CD14-positive monocyte (primary cell): Measurements from ENCODE around the gene PCDH10. TPM values are rescaled to one million over a fixed set of nuclear protein-coding genes. Genes with fewer than 3 reads are reported as not detected.

Source experiments
- DNase-seq, 3 donors: peaks; one replicate each; pipeline ENCODE4 v3.0.0-alpha.2; 2011 to 2022
- H2AFZ ChIP-seq: 2 replicates; pipeline ENCODE4 v1.6.0; 2012; ENCODE audit warnings: mild to moderate bottlenecking, low read depth, low read length, inconsistent platforms; ENCODE audit not compliant: insufficient read depth, poor library complexity, severe bottlenecking
- H3K27ac ChIP-seq, 2 donors: 1 replicate in 1 of 2; 2 replicates in 1 of 2; pipeline ENCODE4 v1.5.1; 2012 to 2013; ENCODE audit warnings: low read length in 2 of 2, control low read depth in 1 of 2, inconsistent platforms in 1 of 2, low read depth in 1 of 2, mild to moderate bottlenecking in 1 of 2
- H3K27me3 ChIP-seq, 2 donors: one replicate each; pipeline versions ENCODE4 v1.6.0 to v1.6.1; 2011 to 2013; ENCODE audit warnings: low read length in 2 of 2; ENCODE audit not compliant: control insufficient read depth in 2 of 2, insufficient read depth in 2 of 2
- H3K36me3 ChIP-seq, 2 donors: replicated peaks in 1 of 2; 1 replicate in 1 of 2; 2 replicates in 1 of 2; pipeline versions ENCODE4 v1.5.1 to v1.6.1; 2012 to 2013; ENCODE audit warnings: low read length in 2 of 2, control low read depth in 1 of 2, inconsistent platforms in 1 of 2, mild to moderate bottlenecking in 1 of 2; ENCODE audit not compliant: insufficient read depth in 2 of 2, control insufficient read depth in 1 of 2
- H3K4me1 ChIP-seq, 2 donors: 1 replicate in 1 of 2; 2 replicates in 1 of 2; pipeline versions ENCODE4 v1.5.1 to v1.6.1; 2012 to 2013; ENCODE audit warnings: low read length in 2 of 2, control low read depth in 1 of 2, inconsistent platforms in 1 of 2, mild to moderate bottlenecking in 1 of 2, moderate library complexity in 1 of 2; ENCODE audit not compliant: insufficient read depth in 2 of 2, control insufficient read depth in 1 of 2
- H3K4me2 ChIP-seq: replicated peaks from 2 replicates; pipeline ENCODE3; 2012; ENCODE audit warnings: low read length, moderate library complexity, mild to moderate bottlenecking; ENCODE audit not compliant: poor library complexity, severe bottlenecking; ENCODE audit errors: extremely low read depth
- H3K4me3 ChIP-seq, 3 experiments: fragments of 200-600 bp in 1 of 3; sonication (generic) in 1 of 3; replicated peaks in 1 of 3; 1 replicate in 2 of 3; 2 replicates in 1 of 3; pipeline ENCODE4 v1.5.1; 2011 to 2013; ENCODE audit warnings: low read length in 3 of 3, mild to moderate bottlenecking in 3 of 3, control low read depth in 2 of 3, low read depth in 2 of 3, inconsistent platforms in 1 of 3, moderate library complexity in 1 of 3
- H3K79me2 ChIP-seq: 2 replicates; pipeline ENCODE4 v1.6.0; 2012; ENCODE audit warnings: mild to moderate bottlenecking, control low read depth, inconsistent platforms, low read length, moderate library complexity; ENCODE audit not compliant: insufficient read depth
- H3K9ac ChIP-seq: 2 replicates; pipeline ENCODE4 v1.6.0; 2017; ENCODE audit warnings: low read length, mild to moderate bottlenecking; ENCODE audit not compliant: insufficient read depth, poor library complexity, severe bottlenecking
- H3K9me3 ChIP-seq, 2 donors: replicated peaks in 1 of 2; 1 replicate in 1 of 2; 2 replicates in 1 of 2; pipeline versions ENCODE4 v1.5.1 to v1.6.1; 2012 to 2013; ENCODE audit warnings: low read length in 2 of 2, control low read depth in 1 of 2; ENCODE audit not compliant: control insufficient read depth in 1 of 2, insufficient read depth in 1 of 2
- H4K20me1 ChIP-seq: 2 replicates; pipeline ENCODE4 v1.6.0; 2012; ENCODE audit warnings: mild to moderate bottlenecking, low read length, control low read depth, moderate library complexity; ENCODE audit not compliant: insufficient read depth
- H3K27ac Mint-ChIP-seq, 7 donors: one replicate each; pipeline ENCODE4 v1.8.0; 2020; ENCODE audit warnings: mild to moderate bottlenecking in 7 of 7, mixed read lengths in 7 of 7, moderate library complexity in 6 of 7, inconsistent platforms in 2 of 7
- H3K27me3 Mint-ChIP-seq, 3 donors: one replicate each; pipeline ENCODE4 v1.8.0; 2021 to 2022; ENCODE audit warnings: low read depth in 3 of 3, mild to moderate bottlenecking in 3 of 3, mixed read lengths in 3 of 3, moderate library complexity in 3 of 3, inconsistent platforms in 1 of 3
- H3K36me3 Mint-ChIP-seq, 2 donors: one replicate each; pipeline ENCODE4 v1.8.0; 2020; ENCODE audit warnings: mixed read lengths in 2 of 2, inconsistent platforms in 1 of 2, mild to moderate bottlenecking in 1 of 2
- H3K4me1 Mint-ChIP-seq: one replicate; pipeline ENCODE4 v1.8.0; 2020; ENCODE audit warnings: mild to moderate bottlenecking, mixed read lengths
- H3K4me3 Mint-ChIP-seq, 2 donors: one replicate each; pipeline ENCODE4 v1.8.0; 2020; ENCODE audit warnings: mild to moderate bottlenecking in 2 of 2, mixed read lengths in 2 of 2, moderate library complexity in 1 of 2
- H3K9me3 Mint-ChIP-seq, 7 donors: one replicate each; pipeline ENCODE4 v1.8.0; 2020 to 2022; ENCODE audit warnings: mixed read lengths in 7 of 7, mild to moderate bottlenecking in 6 of 7, moderate library complexity in 6 of 7, inconsistent platforms in 2 of 7
- WGBS: methylation state at CpG from one replicate; pipeline ENCODE4 v1.1.5; 2013; ENCODE audit warnings: missing lambda C conversion rate; ENCODE audit not compliant: insufficient coverage; 5-methylcytosine and 5-hydroxymethylcytosine counted together
- intact Hi-C, 2 donors: fragments of 100-400 bp; cut with micrococcal nuclease; formaldehyde crosslinking; loops; one replicate each; pipeline versions ENCODE4 v1.15.0 to v1.15.1; 2023
- polyA plus RNA-seq, 3 donors: library from polyadenylated mRNA; depleted of rRNA in 1 of 3; unstranded in 2 of 3; stranded (reverse) in 1 of 3; fragments of 300-500 nt in 2 of 3; fragments of >200 nt in 1 of 3; fragmentation: Illumina TruSeq in 2 of 3; gene quantifications; 1 replicate in 2 of 3; 2 replicates in 1 of 3; pipeline ENCODE4 v1.2.3, GENCODE V29; 2012 to 2021
- TF ChIP-seq, protein P1 (sequence below): fragments of 200-600 bp; IDR thresholded peaks from one replicate; pipeline ENCODE4 v1.8.0; 2022; ENCODE audit warnings: antibody characterized with exemption, mild to moderate bottlenecking

The PCDH10 gene
- polyA plus RNA-seq, 3 donors = not detected

GRCh38 chr4:133137571-133137970 is 11.5 kb upstream of the PCDH10 start:
- Mint-ChIP-seq H3K36me3 (no peaks in the 10 kb centered on the region), H3K27ac (no peak overlapping the region), H3K4me3 (no peak overlapping the region), H3K4me1 (no peaks in the 10 kb centered on the region), H3K9me3 (no peaks in the 10 kb centered on the region), H3K27me3 (peaks cover 2 to 6% (median 3%) of the 10 kb centered on the region in 3 donors)
- H2AFZ ChIP-seq = no peak overlapping the region
- TF ChIP-seq, protein P1, sequence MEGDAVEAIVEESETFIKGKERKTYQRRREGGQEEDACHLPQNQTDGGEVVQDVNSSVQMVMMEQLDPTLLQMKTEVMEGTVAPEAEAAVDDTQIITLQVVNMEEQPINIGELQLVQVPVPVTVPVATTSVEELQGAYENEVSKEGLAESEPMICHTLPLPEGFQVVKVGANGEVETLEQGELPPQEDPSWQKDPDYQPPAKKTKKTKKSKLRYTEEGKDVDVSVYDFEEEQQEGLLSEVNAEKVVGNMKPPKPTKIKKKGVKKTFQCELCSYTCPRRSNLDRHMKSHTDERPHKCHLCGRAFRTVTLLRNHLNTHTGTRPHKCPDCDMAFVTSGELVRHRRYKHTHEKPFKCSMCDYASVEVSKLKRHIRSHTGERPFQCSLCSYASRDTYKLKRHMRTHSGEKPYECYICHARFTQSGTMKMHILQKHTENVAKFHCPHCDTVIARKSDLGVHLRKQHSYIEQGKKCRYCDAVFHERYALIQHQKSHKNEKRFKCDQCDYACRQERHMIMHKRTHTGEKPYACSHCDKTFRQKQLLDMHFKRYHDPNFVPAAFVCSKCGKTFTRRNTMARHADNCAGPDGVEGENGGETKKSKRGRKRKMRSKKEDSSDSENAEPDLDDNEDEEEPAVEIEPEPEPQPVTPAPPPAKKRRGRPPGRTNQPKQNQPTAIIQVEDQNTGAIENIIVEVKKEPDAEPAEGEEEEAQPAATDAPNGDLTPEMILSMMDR = no peak
- intact Hi-C loops = no loop called here
- H3K27me3 ChIP-seq = peaks cover 0 to 8% of the 10 kb centered on the region in 2 donors
- no peaks in the 10 kb centered on the region for H3K4me1 ChIP-seq
- no peaks in the 10 kb centered on the region for H3K36me3 ChIP-seq
- H4K20me1 ChIP-seq = no peaks in the 10 kb centered on the region
- WGBS = no CpG with 5 or more reads among the region's 1 CpG
- H3K9me3 ChIP-seq = no peaks in the 10 kb centered on the region
- DNase-seq = no peak
- H3K4me3 ChIP-seq = no peak overlapping the region
- no peak overlapping the region for H3K9ac ChIP-seq
- H3K79me2 ChIP-seq = no peaks in the 10 kb centered on the region
- H3K27ac ChIP-seq = no peak overlapping the region
- no peak overlapping the region for H3K4me2 ChIP-seq

GRCh38 chr4:133143775-133144430 is 5.2 kb upstream of the PCDH10 start:
- Histone ChIP-seq H4K20me1 (no peaks in the 10 kb centered on the region), H3K4me3 (no peak overlapping the region), H3K36me3 (no peaks in the 10 kb centered on the region), H3K27me3 (peaks cover 41 to 62% of the 10 kb centered on the region in 2 donors), H3K4me1 (peaks cover 0 to 3% of the 10 kb centered on the region in 2 donors), H2AFZ (no peak overlapping the region), H3K4me2 (no peak overlapping the region), H3K9me3 (peaks cover under 1 to 20% of the 10 kb centered on the region in 2 donors), H3K27ac (no peak overlapping the region), H3K79me2 (no peaks in the 10 kb centered on the region), H3K9ac (no peak overlapping the region)
- DNase-seq = no peak
- no peak overlapping the region for H3K27ac Mint-ChIP-seq
- H3K36me3 Mint-ChIP-seq = peaks cover 0 to 3% of the 10 kb centered on the region in 2 donors
- H3K27me3 Mint-ChIP-seq = peaks cover 36 to 57% (median 49%) of the 10 kb centered on the region in 3 donors
- WGBS = no CpG with 5 or more reads among the region's 3 CpGs
- intact Hi-C loops = no loop called here
- no peak overlapping the region for H3K4me3 Mint-ChIP-seq
- H3K4me1 Mint-ChIP-seq = peaks cover 11% of the 10 kb centered on the region
- TF ChIP-seq, protein P1 = no peak
- peaks cover under 1 to 15% (median 5%) of the 10 kb centered on the region in 7 donors for H3K9me3 Mint-ChIP-seq
